Measurements from ENCODE around the gene B3GNT3.

B3GNT3 gene

DNA sequence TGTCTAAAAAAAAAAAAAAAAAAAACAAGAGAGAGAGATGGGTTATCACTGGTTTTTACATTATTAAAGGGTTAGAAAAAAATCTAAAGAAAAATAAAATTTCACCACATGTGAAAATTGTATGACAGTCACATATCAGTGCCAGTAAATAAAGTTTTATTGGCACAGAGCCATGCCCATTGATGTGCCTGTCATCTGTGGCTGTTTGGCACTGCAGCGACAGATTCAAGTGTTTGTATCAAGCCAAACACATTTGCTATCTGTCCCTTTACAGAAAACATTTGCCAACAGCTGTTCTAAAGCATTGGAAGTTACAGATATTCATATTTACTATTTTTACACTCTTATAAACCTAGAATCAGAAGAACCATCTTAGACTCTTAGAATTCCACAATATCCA is 27.4 kb upstream of the B3GNT3 start:
- TF ChIP-seq YY1 (IDR thresholded peaks at IDR 0.05; ENCODE audit: low read depth) (no peak), EP300 (IDR thresholded peaks at IDR 0.05; ENCODE audit: borderline replicate concordance) (no peak), TAF1 (IDR thresholded peaks at IDR 0.05; ENCODE audit: low read depth) (no peak), CEBPB (IDR thresholded peaks at IDR 0.05) (no peak), ZBTB7A (IDR thresholded peaks at IDR 0.05; ENCODE audit: low read depth) (no peak), USF1 (IDR thresholded peaks at IDR 0.05) (no peak), FOXM1 (IDR thresholded peaks at IDR 0.05; ENCODE audit: borderline replicate concordance, low read depth) (no peak)

DNA sequence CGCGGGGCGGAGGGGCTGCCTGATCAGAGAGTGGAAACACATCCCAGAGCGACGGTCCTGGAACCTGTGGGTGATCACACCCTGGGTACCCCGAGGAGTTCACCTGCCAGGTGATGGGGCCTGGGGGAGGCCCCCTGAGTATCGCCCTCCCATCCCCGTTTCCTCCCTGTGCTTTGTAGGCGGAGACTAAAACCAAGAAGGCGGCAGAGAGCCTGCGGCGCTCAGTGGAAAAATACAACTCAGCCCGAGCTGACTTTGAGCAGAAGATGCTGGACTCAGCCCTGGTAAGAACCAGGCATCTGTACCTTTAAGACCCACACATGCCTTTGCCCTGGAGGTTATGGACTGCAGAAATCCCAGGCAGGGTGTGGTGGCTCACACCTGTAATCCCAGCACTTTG is 24.3 kb upstream of the B3GNT3 start:
- no peak for TF ChIP-seq EGR1 (IDR thresholded peaks at IDR 0.05)
- TF ChIP-seq, protein P1, sequence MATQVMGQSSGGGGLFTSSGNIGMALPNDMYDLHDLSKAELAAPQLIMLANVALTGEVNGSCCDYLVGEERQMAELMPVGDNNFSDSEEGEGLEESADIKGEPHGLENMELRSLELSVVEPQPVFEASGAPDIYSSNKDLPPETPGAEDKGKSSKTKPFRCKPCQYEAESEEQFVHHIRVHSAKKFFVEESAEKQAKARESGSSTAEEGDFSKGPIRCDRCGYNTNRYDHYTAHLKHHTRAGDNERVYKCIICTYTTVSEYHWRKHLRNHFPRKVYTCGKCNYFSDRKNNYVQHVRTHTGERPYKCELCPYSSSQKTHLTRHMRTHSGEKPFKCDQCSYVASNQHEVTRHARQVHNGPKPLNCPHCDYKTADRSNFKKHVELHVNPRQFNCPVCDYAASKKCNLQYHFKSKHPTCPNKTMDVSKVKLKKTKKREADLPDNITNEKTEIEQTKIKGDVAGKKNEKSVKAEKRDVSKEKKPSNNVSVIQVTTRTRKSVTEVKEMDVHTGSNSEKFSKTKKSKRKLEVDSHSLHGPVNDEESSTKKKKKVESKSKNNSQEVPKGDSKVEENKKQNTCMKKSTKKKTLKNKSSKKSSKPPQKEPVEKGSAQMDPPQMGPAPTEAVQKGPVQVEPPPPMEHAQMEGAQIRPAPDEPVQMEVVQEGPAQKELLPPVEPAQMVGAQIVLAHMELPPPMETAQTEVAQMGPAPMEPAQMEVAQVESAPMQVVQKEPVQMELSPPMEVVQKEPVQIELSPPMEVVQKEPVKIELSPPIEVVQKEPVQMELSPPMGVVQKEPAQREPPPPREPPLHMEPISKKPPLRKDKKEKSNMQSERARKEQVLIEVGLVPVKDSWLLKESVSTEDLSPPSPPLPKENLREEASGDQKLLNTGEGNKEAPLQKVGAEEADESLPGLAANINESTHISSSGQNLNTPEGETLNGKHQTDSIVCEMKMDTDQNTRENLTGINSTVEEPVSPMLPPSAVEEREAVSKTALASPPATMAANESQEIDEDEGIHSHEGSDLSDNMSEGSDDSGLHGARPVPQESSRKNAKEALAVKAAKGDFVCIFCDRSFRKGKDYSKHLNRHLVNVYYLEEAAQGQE (IDR thresholded peaks at IDR 0.05; ENCODE audit: low read depth), result no peak
- TF ChIP-seq TEAD4 (IDR thresholded peaks at IDR 0.05), result no peak
- TF ChIP-seq ZBTB7A (IDR thresholded peaks at IDR 0.05; ENCODE audit: low read depth), result no peak

- no peak for TF ChIP-seq YY1 (IDR thresholded peaks at IDR 0.05; ENCODE audit: low read depth)
- peak; percentile 79 for TF ChIP-seq USF1 (IDR thresholded peaks at IDR 0.05)
Observed at GRCh38 chr19:17772172-17772571, 22.8 kb upstream of the B3GNT3 start.

DNA sequence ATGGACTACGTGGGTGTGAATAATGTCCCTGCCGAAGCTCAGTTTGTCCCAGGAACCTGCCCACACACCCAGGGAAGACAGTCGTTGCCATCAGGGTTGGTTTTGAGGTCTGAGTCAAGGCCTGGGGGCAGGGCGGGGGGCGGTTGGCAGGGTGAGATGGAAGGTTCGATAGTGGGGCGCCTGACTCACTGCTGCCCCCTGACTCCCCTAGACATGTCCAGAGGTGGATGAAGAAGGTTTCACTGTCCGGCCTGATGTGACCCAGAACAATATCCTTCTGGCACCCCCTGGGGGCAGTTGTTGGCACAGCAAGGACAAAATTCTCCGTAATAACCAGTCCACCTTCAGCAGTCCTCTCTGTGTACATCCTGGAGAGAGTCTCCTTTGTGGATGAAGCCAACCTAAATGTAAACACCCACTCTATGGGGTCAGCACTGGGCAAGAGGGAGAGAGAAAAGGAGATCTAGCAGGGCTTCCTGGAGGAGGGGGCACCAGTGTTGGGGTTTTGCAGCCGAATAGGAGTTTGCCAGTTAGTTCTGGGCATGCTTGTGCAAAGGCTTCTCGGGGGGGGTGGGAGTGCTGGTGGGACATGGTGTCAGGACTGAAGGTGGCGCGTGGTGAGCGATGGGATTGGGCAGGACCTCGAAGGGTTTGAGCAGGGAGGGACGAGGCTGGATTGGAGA is 19.6 kb upstream of the B3GNT3 start:
- TF ChIP-seq MAX (IDR thresholded peaks at IDR 0.05), result no peak
- TF ChIP-seq RAD21 (IDR thresholded peaks at IDR 0.05; ENCODE audit: low read depth), result peak; percentile 66
- TF ChIP-seq EGR1 (IDR thresholded peaks at IDR 0.05), result no peak
- no peak for TF ChIP-seq YY1 (IDR thresholded peaks at IDR 0.05; ENCODE audit: low read depth)
- no peak for TF ChIP-seq ZBTB7A (IDR thresholded peaks at IDR 0.05; ENCODE audit: low read depth)
- TF ChIP-seq CEBPB (IDR thresholded peaks at IDR 0.05), result no peak

- TF ChIP-seq EP300 (IDR thresholded peaks at IDR 0.05; ENCODE audit: borderline replicate concordance) (no peak), ZBTB7A (IDR thresholded peaks at IDR 0.05; ENCODE audit: low read depth) (no peak), CREB1 (IDR thresholded peaks at IDR 0.05; ENCODE audit: low read depth) (no peak), NFIC (IDR thresholded peaks at IDR 0.05) (no peak), RAD21 (IDR thresholded peaks at IDR 0.05; ENCODE audit: low read depth) (no peak)
Observed at GRCh38 chr19:17775991-17776803, 18.7 kb upstream of the B3GNT3 start.

DNA sequence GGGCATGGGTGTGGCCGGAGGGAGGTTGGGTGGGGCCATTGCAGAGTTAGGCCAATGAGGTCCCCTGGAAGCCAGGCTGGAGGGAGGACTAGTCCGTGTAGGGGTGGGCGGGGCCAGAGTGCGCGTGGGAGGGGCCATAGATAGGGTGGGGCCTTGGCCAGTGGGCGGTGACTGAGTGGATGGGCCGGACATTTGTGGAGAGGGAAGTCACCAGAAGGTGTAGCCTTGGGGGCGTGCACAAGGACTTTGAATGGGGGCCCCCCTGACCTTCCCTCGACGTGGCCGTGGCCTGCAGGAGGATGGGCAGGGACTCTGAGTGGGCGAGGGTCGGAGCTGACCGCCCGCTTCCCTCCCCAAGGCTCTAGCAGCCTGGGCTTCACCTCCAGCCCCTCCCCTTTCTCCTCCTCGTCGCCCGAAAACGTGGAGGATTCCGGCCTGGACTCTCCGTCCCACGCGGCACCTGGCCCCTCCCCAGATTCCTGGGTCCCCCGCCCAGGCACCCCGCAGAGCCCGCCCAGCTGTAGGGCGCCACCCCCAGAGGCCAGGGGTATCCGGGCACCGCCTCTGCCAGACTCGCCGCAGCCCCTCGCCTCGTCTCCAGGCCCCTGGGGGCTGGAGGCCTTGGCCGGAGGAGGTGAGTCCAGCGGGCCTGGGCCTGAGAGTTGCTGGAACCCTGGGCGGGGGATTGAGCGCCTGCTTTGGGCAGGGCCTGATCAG is 16.5 kb upstream of the B3GNT3 start:
- TF ChIP-seq YY1 (IDR thresholded peaks at IDR 0.05; ENCODE audit: low read depth) (peak; percentile 69; the same call in 1 of the 2 replicates), EGR1 (IDR thresholded peaks at IDR 0.05) (peak; percentile 40; the same call in 1 of the 2 replicates), TEAD4 (IDR thresholded peaks at IDR 0.05) (peak; percentile 59), USF1 (IDR thresholded peaks at IDR 0.05) (no peak), FOXM1 (IDR thresholded peaks at IDR 0.05; ENCODE audit: borderline replicate concordance, low read depth) (no peak), EP300 (IDR thresholded peaks at IDR 0.05; ENCODE audit: borderline replicate concordance) (0 out of 2 replicates have a peak, but pooled peaks have one; percentile 42), ZBTB7A (IDR thresholded peaks at IDR 0.05; ENCODE audit: low read depth) (peak; percentile 63), CEBPB (IDR thresholded peaks at IDR 0.05) (no peak), TAF1 (IDR thresholded peaks at IDR 0.05; ENCODE audit: low read depth) (no peak), TCF12 (IDR thresholded peaks at IDR 0.05; ENCODE audit: low read depth) (peak; percentile 23; the same call in 1 of the 2 replicates), MAX (IDR thresholded peaks at IDR 0.05) (peak; percentile 89), NFIC (IDR thresholded peaks at IDR 0.05) (no peak)
- TF ChIP-seq, protein P1 (IDR thresholded peaks at IDR 0.05; ENCODE audit: low read depth), result no peak
